HEK293 (cell line): ENCODE results near the gene KRT8.

Experiments used
- ZNF561 ChIP-seq: fragments of 450-650 bp; IDR thresholded peaks from 2 replicates; pipeline ENCODE4 v1.5.1; 2018; ENCODE audit warnings: missing biosample characterization, missing genetic modification characterization, borderline replicate concordance
- TF ChIP-seq, protein P1 (sequence below): fragments of 450-650 bp; formaldehyde crosslinking; IDR thresholded peaks from 2 replicates; pipeline ENCODE4 v1.5.1; 2016; ENCODE audit warnings: missing biosample characterization, missing genetic modification characterization

DNA sequence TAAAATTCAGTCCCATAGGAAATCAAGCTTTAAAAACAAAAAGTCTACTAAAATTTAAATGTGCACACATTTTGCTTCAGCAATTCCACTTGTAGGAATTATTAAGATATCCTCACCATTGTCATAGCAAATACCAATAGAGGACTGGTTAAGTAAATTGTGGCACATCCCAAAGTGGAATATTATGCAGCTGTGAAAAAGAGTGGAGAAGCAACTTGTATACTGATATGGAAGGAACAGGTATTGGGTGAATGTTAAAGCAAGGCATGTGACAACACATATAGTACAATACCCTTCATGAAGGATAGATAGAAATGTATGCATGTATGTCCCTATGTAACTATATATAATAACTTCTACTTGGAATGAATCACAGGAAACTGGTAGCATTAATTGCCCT, 11.9 kb downstream of the KRT8 start:
- TF ChIP-seq, protein P1, sequence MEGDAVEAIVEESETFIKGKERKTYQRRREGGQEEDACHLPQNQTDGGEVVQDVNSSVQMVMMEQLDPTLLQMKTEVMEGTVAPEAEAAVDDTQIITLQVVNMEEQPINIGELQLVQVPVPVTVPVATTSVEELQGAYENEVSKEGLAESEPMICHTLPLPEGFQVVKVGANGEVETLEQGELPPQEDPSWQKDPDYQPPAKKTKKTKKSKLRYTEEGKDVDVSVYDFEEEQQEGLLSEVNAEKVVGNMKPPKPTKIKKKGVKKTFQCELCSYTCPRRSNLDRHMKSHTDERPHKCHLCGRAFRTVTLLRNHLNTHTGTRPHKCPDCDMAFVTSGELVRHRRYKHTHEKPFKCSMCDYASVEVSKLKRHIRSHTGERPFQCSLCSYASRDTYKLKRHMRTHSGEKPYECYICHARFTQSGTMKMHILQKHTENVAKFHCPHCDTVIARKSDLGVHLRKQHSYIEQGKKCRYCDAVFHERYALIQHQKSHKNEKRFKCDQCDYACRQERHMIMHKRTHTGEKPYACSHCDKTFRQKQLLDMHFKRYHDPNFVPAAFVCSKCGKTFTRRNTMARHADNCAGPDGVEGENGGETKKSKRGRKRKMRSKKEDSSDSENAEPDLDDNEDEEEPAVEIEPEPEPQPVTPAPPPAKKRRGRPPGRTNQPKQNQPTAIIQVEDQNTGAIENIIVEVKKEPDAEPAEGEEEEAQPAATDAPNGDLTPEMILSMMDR (tag by site-specific recombination), result no peak
- TF ChIP-seq ZNF561 (tag by site-specific recombination), result no peak
